Neural progenitor cell (in vitro differentiated cells): ENCODE results near the gene FGG. TPM values are rescaled to one million over a fixed set of nuclear protein-coding genes. Genes with fewer than 3 reads are reported as not detected.

Experiments used
- DNase-seq: peaks from one replicate; pipeline ENCODE4 v3.0.0-alpha.2; 2016; ENCODE audit warnings: low spot score
- H2AFZ ChIP-seq: fragments of 200-600 bp; sonication (generic); replicated peaks from 2 replicates; pipeline ENCODE4 v1.6.1; 2016; ENCODE audit warnings: antibody characterized with exemption
- H3F3A ChIP-seq: fragments of 200-600 bp; sonication (generic); 2 replicates; pipeline ENCODE4 v1.6.1; 2016; ENCODE audit warnings: antibody characterized with exemption, low read depth
- H3K27ac ChIP-seq: fragments of 200-600 bp; sonication (generic); 2 replicates; pipeline ENCODE4 v1.5.1; 2016; ENCODE audit warnings: mild to moderate bottlenecking
- H3K27me3 ChIP-seq: fragments of 200-600 bp; sonication (generic); 2 replicates; pipeline ENCODE4 v1.6.1; 2016; ENCODE audit warnings: mild to moderate bottlenecking, moderate library complexity
- H3K36me3 ChIP-seq: fragments of 200-600 bp; sonication (generic); 2 replicates; pipeline ENCODE4 v1.5.1; 2016
- H3K4me1 ChIP-seq: fragments of 200-600 bp; sonication (generic); 2 replicates; pipeline ENCODE4 v1.6.1; 2016; ENCODE audit warnings: mixed run types
- H3K4me2 ChIP-seq: fragments of 200-600 bp; sonication (generic); 2 replicates; pipeline ENCODE4 v1.6.1; 2016
- H3K4me3 ChIP-seq: fragments of 200-600 bp; sonication (generic); 2 replicates; pipeline ENCODE4 v1.5.1; 2016
- H3K79me2 ChIP-seq: fragments of 200-600 bp; sonication (generic); 2 replicates; pipeline ENCODE4 v1.6.1; 2016; ENCODE audit warnings: low read depth
- H3K9ac ChIP-seq: fragments of 200-600 bp; sonication (generic); 2 replicates; pipeline ENCODE4 v1.6.1; 2016
- H3K9me3 ChIP-seq: fragments of 200-600 bp; sonication (generic); 2 replicates; pipeline ENCODE4 v1.5.1; 2016; ENCODE audit warnings: low read depth
- H4K20me1 ChIP-seq: fragments of 200-600 bp; sonication (generic); 2 replicates; pipeline ENCODE4 v1.6.1; 2016; ENCODE audit warnings: low read depth
- H3K27ac Mint-ChIP-seq: 3 replicates; pipeline ENCODE4 v1.8.0; 2021; ENCODE audit warnings: mixed read lengths
- H3K27me3 Mint-ChIP-seq: 2 replicates; pipeline ENCODE4 v1.8.0; 2022; ENCODE audit warnings: low read depth, mild to moderate bottlenecking, inconsistent platforms, moderate library complexity, mixed read lengths; ENCODE audit not compliant: insufficient read depth
- H3K36me3 Mint-ChIP-seq: 3 replicates; pipeline ENCODE4 v1.8.0; 2021; ENCODE audit warnings: mixed read lengths
- H3K4me1 Mint-ChIP-seq: 3 replicates; pipeline ENCODE4 v1.8.0; 2021; ENCODE audit warnings: mixed read lengths
- H3K4me3 Mint-ChIP-seq: 3 replicates; pipeline ENCODE4 v1.8.0; 2021; ENCODE audit warnings: mild to moderate bottlenecking, moderate library complexity, mixed read lengths
- H3K9me3 Mint-ChIP-seq: 3 replicates; pipeline ENCODE4 v1.8.0; 2020; ENCODE audit warnings: mixed read lengths
- EZH2 ChIP-seq: fragments of 200-600 bp; sonication (generic); IDR thresholded peaks from 2 replicates; pipeline ENCODE4 v1.6.1; 2017; ENCODE audit warnings: antibody characterized with exemption, mild to moderate bottlenecking, moderate library complexity
- EZH2phosphoT487 ChIP-seq: fragments of 200-600 bp; sonication (generic); IDR thresholded peaks from 2 replicates; pipeline ENCODE4 v1.6.1; 2017; ENCODE audit warnings: antibody characterized with exemption
- total RNA-seq: library from RNA; depleted of rRNA; stranded (reverse); fragments of >200 nt; gene quantifications from 2 replicates; pipeline ENCODE4 v1.2.3, GENCODE V29; 2015; ENCODE audit warnings: low replicate concordance
- TF ChIP-seq, protein P1 (sequence below): fragments of 200-600 bp; sonication (generic); IDR thresholded peaks from 2 replicates; pipeline ENCODE4 v1.5.1; 2017; ENCODE audit warnings: antibody characterized with exemption, mild to moderate bottlenecking

Gene FGG
- total RNA-seq, 1 donor from 2014 or later = not detected

DNA sequence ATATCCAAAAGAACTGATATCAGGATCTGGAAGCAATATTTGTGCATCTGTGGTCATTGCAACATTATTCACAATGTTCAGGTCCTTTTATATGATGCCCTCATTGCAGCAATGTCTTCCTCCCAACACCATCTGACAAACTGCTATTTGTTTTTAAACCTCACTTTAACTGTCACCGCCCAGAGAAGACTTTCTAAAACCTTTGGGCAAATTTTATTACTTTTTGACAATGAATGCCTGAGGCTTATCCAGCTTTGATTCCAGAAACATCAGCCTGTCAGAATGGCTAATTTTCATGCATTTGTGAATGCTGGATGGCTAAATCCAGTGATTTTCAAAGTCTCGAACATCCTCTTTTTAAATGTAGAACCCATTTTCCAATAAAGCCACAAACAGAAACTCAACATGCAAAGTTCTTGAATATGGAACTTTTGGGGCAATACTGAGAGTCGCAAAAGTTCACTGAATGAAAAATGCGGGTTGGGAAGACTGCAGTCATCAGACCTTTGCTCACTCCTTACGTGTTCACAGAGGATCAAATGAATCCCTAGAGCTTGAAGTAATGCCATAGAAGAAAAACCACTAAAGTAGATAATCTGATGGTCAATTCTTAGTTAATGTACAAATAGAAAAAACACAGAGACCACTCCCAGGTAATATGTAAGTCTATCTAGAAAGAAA lies 39.1 kb downstream of the FGG start:
- H2AFZ ChIP-seq = peak overlapping the region; percentile 31
- no peaks in the 10 kb centered on the region for H3K4me1 Mint-ChIP-seq
- TF ChIP-seq, protein P1, sequence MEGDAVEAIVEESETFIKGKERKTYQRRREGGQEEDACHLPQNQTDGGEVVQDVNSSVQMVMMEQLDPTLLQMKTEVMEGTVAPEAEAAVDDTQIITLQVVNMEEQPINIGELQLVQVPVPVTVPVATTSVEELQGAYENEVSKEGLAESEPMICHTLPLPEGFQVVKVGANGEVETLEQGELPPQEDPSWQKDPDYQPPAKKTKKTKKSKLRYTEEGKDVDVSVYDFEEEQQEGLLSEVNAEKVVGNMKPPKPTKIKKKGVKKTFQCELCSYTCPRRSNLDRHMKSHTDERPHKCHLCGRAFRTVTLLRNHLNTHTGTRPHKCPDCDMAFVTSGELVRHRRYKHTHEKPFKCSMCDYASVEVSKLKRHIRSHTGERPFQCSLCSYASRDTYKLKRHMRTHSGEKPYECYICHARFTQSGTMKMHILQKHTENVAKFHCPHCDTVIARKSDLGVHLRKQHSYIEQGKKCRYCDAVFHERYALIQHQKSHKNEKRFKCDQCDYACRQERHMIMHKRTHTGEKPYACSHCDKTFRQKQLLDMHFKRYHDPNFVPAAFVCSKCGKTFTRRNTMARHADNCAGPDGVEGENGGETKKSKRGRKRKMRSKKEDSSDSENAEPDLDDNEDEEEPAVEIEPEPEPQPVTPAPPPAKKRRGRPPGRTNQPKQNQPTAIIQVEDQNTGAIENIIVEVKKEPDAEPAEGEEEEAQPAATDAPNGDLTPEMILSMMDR = no peak
- no peak for TF ChIP-seq EZH2
- no peak for TF ChIP-seq EZH2phosphoT487

DNA sequence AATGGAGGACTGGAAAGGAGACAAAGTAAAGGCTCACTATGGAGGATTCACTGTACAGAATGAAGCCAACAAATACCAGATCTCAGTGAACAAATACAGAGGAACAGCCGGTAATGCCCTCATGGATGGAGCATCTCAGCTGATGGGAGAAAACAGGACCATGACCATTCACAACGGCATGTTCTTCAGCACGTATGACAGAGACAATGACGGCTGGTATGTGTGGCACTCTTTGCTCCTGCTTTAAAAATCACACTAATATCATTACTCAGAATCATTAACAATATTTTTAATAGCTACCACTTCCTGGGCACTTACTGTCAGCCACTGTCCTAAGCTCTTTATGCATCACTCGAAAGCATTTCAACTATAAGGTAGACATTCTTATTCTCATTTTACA lies 42.9 kb downstream of the FGG start:
- no peaks in the 10 kb centered on the region for H3F3A ChIP-seq
- H3K4me1 ChIP-seq = no peaks in the 10 kb centered on the region

More for the DNA sequence above, 39.1 kb downstream of the FGG start:
- no peaks in the 10 kb centered on the region for H3K79me2 ChIP-seq
- no peaks in the 10 kb centered on the region for H3F3A ChIP-seq
- no peak overlapping the region for H3K27ac Mint-ChIP-seq
- H3K36me3 ChIP-seq = no peaks in the 10 kb centered on the region
- no peaks in the 10 kb centered on the region for H3K4me1 ChIP-seq
- H4K20me1 ChIP-seq = no peaks in the 10 kb centered on the region
- H3K4me2 ChIP-seq = no peak overlapping the region
- no peak overlapping the region for H3K4me3 ChIP-seq
- H3K27ac ChIP-seq = no peak overlapping the region
- no peaks in the 10 kb centered on the region for H3K36me3 Mint-ChIP-seq
- no peaks in the 10 kb centered on the region for H3K9me3 Mint-ChIP-seq
- H3K27me3 ChIP-seq = no peaks in the 10 kb centered on the region
- no peaks in the 10 kb centered on the region for H3K9me3 ChIP-seq
- no peaks in the 10 kb centered on the region for H3K27me3 Mint-ChIP-seq
- H3K9ac ChIP-seq = no peak overlapping the region
- no peak for DNase-seq
- no peak overlapping the region for H3K4me3 Mint-ChIP-seq

DNA sequence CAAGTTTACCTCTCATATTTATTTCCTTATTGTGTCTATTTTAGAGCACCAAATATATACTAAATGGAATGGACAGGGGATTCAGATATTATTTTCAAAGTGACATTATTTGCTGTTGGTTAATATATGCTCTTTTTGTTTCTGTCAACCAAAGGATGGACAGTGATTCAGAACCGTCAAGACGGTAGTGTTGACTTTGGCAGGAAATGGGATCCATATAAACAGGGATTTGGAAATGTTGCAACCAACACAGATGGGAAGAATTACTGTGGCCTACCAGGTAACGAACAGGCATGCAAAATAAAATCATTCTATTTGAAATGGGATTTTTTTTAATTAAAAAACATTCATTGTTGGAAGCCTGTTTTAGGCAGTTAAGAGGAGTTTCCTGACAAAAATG lies 43.4 kb downstream of the FGG start:
- Mint-ChIP-seq H3K27me3 (no peaks in the 10 kb centered on the region), H3K27ac (no peak overlapping the region), H3K36me3 (no peaks in the 10 kb centered on the region), H3K4me1 (no peaks in the 10 kb centered on the region), H3K4me3 (no peak overlapping the region), H3K9me3 (no peaks in the 10 kb centered on the region)
- Histone ChIP-seq H3K79me2 (no peaks in the 10 kb centered on the region), H3K4me2 (no peak overlapping the region), H3F3A (no peaks in the 10 kb centered on the region), H2AFZ (no peak overlapping the region), H3K9me3 (no peaks in the 10 kb centered on the region), H3K4me3 (no peak overlapping the region), H3K4me1 (no peaks in the 10 kb centered on the region), H3K9ac (no peak overlapping the region), H4K20me1 (no peaks in the 10 kb centered on the region), H3K36me3 (no peaks in the 10 kb centered on the region), H3K27me3 (no peaks in the 10 kb centered on the region), H3K27ac (no peak overlapping the region)
- no peak for DNase-seq
- TF ChIP-seq, protein P1 = no peak
- TF ChIP-seq EZH2phosphoT487 (no peak), EZH2 (no peak)

More for the DNA sequence above, 42.9 kb downstream of the FGG start:
- Mint-ChIP-seq H3K27ac (no peak overlapping the region), H3K36me3 (no peaks in the 10 kb centered on the region), H3K4me3 (no peak overlapping the region), H3K27me3 (no peaks in the 10 kb centered on the region), H3K4me1 (no peaks in the 10 kb centered on the region), H3K9me3 (no peaks in the 10 kb centered on the region)
- no peaks in the 10 kb centered on the region for H3K27me3 ChIP-seq
- no peak overlapping the region for H3K27ac ChIP-seq
- no peaks in the 10 kb centered on the region for H4K20me1 ChIP-seq
- H3K9me3 ChIP-seq = no peaks in the 10 kb centered on the region
- no peak overlapping the region for H3K4me3 ChIP-seq
- no peaks in the 10 kb centered on the region for H3K79me2 ChIP-seq
- no peak overlapping the region for H3K9ac ChIP-seq
- H3K4me2 ChIP-seq = no peak overlapping the region
- H2AFZ ChIP-seq = no peak overlapping the region
- DNase-seq = no peak
- no peaks in the 10 kb centered on the region for H3K36me3 ChIP-seq
- TF ChIP-seq EZH2phosphoT487 = no peak
- no peak for TF ChIP-seq EZH2
- TF ChIP-seq, protein P1 = no peak
